ENCODE results near the gene KLF8. TPM values are rescaled to one million over a fixed set of nuclear protein-coding genes. Genes with fewer than 3 reads are reported as not detected.

The KLF8 gene
- total and polyA plus RNA-seq, 2 donors, result 0.71 to 4.8 TPM

DNA sequence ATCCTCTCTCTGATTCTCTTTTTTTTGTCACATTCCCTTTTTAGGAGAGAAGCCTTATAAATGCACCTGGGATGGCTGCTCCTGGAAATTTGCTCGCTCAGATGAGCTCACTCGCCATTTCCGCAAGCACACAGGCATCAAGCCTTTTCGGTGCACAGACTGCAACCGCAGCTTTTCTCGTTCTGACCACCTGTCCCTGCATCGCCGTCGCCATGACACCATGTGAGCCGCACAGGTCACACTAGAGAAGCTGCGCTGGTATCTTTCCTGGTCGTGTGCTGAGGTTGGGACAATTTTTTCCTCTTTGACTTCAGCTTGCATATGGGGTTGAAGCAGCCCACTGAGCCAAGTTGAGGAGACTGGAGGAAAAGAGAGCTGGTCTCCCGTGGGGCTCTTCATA lies 52.1 kb downstream of the KLF8 start:
- H3K9me3 ChIP-seq (ENCODE audit: control insufficient read depth in 2 of 2, insufficient read depth in 1 of 2, low read length in 1 of 2), result no peaks in the 10 kb centered on the region
- WGBS, result 97% methylated on average over 13 of the region's 13 CpGs
- H3K36me3 ChIP-seq (ENCODE audit: control insufficient read depth in 2 of 2, insufficient read depth in 2 of 2, low read length in 1 of 2), result no peaks in the 10 kb centered on the region
- H3K27ac ChIP-seq (ENCODE audit: low read depth in 1 of 2, low read length in 1 of 2), result no peak overlapping the region
- DNase-seq (ENCODE audit: low read depth in 6 of 9, low spot score in 9 of 9), result no peak
- H3K27me3 ChIP-seq (ENCODE audit: control insufficient read depth in 2 of 2, insufficient read depth in 1 of 2, low read length in 1 of 2), result no peaks in the 10 kb centered on the region
- H3K4me3 ChIP-seq (ENCODE audit: low read length in 2 of 2), result no peak overlapping the region
- no peaks in the 10 kb centered on the region for H3K4me1 ChIP-seq (ENCODE audit: control insufficient read depth in 2 of 2, insufficient read depth in 2 of 2, low read length in 2 of 2)

DNA sequence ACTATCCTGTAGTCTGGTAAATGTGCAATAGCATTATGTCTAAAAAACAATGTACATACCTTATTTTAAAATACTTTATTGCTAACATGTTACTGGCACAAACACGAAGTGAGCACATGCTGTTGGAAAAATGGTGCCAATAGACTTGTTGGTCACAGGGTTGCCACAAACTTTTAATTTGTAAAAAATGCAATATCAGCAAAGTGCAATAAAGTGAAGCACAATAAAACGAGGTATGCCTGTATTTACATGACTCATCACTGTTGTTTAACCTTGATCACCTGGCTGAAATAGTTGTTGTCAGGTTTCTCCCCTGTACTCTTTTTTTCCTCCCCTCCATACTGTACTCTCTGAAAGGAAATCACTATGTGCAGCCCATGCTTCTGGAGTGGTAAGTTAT lies 56.5 kb downstream of the KLF8 start:
- Histone ChIP-seq H3K36me3 (ENCODE audit: control insufficient read depth in 2 of 2, insufficient read depth in 2 of 2, low read length in 1 of 2) (no peaks in the 10 kb centered on the region), H3K4me1 (ENCODE audit: control insufficient read depth in 2 of 2, insufficient read depth in 2 of 2, low read length in 2 of 2) (no peaks in the 10 kb centered on the region), H3K9me3 (ENCODE audit: control insufficient read depth in 2 of 2, insufficient read depth in 1 of 2, low read length in 1 of 2) (no peaks in the 10 kb centered on the region), H3K27me3 (ENCODE audit: control insufficient read depth in 2 of 2, insufficient read depth in 1 of 2, low read length in 1 of 2) (no peaks in the 10 kb centered on the region), H3K27ac (ENCODE audit: low read depth in 1 of 2, low read length in 1 of 2) (no peak overlapping the region), H3K4me3 (ENCODE audit: low read length in 2 of 2) (no peak overlapping the region)
- 93% methylated on average over 2 of the region's 2 CpGs for WGBS
- DNase-seq (ENCODE audit: low read depth in 6 of 9, low spot score in 9 of 9), result no peak

DNA sequence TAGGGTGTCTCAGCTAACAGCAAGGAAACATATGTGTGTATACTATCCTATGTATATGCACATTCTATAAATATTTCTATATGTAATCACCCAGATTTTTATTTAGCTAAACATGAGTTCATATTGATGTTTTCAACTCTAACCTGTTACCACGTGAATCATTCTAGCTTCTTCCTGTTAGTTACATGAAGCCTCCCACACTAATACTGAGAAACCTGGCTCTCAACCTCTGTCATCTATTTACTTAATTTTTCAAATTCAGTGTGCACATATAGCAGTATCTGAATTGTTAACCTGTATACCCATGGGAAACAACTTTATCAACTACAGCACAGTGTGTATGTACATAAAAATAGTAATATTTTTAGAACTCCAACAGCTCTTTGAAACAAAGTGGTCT lies 57.3 kb downstream of the KLF8 start:
- no peaks in the 10 kb centered on the region for H3K36me3 ChIP-seq (ENCODE audit: control insufficient read depth in 2 of 2, insufficient read depth in 2 of 2, low read length in 1 of 2)
- H3K4me1 ChIP-seq (ENCODE audit: control insufficient read depth in 2 of 2, insufficient read depth in 2 of 2, low read length in 2 of 2), result no peaks in the 10 kb centered on the region
- H3K4me3 ChIP-seq (ENCODE audit: low read length in 2 of 2), result no peak overlapping the region
- 92% methylated on average over 1 of the region's 1 CpG for WGBS
- no peak for DNase-seq (ENCODE audit: low read depth in 6 of 9, low spot score in 9 of 9)
- no peaks in the 10 kb centered on the region for H3K9me3 ChIP-seq (ENCODE audit: control insufficient read depth in 2 of 2, insufficient read depth in 1 of 2, low read length in 1 of 2)
- no peak overlapping the region for H3K27ac ChIP-seq (ENCODE audit: low read depth in 1 of 2, low read length in 1 of 2)
- H3K27me3 ChIP-seq (ENCODE audit: control insufficient read depth in 2 of 2, insufficient read depth in 1 of 2, low read length in 1 of 2), result no peaks in the 10 kb centered on the region

DNA sequence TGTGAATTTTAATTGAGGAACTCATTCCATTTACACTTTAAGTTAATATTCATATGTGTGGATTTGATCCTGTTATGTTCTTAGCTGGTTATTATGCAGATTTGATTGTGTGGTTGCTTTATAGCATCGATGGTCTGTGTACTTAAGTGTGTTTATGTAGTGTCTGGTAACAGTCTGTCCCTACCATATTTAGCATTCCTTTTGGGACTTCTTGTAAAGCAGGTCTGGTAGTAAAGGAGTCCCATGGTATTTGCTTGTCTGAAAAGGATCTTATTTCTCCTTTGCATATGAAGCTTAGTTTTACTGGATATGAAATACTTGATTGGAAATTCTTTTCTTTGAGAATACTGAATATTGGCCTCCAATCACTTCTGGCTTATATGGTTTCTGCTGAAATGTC lies 76.6 kb downstream of the KLF8 start:
- no peaks in the 10 kb centered on the region for H3K9me3 ChIP-seq (ENCODE audit: control insufficient read depth in 2 of 2, insufficient read depth in 1 of 2, low read length in 1 of 2)
- 85% methylated on average over 1 of the region's 1 CpG for WGBS
- H3K27me3 ChIP-seq (ENCODE audit: control insufficient read depth in 2 of 2, insufficient read depth in 1 of 2, low read length in 1 of 2), result no peaks in the 10 kb centered on the region

DNA sequence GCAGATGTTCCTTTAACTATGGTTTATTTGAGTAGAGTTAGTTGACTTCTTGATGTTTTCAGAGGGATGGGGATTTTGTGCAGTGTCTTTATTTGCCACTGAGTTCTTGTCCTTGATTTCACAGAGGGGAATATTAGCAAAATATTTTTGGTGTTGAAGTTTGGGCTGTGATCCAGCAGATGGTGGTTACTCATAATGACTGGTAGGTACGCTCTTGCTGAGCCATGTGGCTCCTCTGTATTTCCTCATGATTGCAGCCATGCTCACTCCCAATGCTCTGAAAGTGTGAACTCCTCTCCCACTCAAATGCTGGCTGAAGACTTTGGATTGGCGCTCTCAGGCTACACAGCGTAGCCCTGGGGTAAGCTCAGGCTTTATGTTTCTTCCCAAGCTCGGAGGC lies 77.7 kb downstream of the KLF8 start:
- no peak overlapping the region for H3K4me3 ChIP-seq (ENCODE audit: low read length in 2 of 2)
- no peaks in the 10 kb centered on the region for H3K4me1 ChIP-seq (ENCODE audit: control insufficient read depth in 2 of 2, insufficient read depth in 2 of 2, low read length in 2 of 2)
- H3K27ac ChIP-seq (ENCODE audit: low read depth in 1 of 2, low read length in 1 of 2), result no peak overlapping the region
- WGBS, result 94% methylated on average over 4 of the region's 4 CpGs
- H3K9me3 ChIP-seq (ENCODE audit: control insufficient read depth in 2 of 2, insufficient read depth in 1 of 2, low read length in 1 of 2), result no peaks in the 10 kb centered on the region
- no peak for DNase-seq (ENCODE audit: low read depth in 6 of 9, low spot score in 9 of 9)
- no peaks in the 10 kb centered on the region for H3K27me3 ChIP-seq (ENCODE audit: control insufficient read depth in 2 of 2, insufficient read depth in 1 of 2, low read length in 1 of 2)
- no peaks in the 10 kb centered on the region for H3K36me3 ChIP-seq (ENCODE audit: control insufficient read depth in 2 of 2, insufficient read depth in 2 of 2, low read length in 1 of 2)

More for the DNA sequence above, 76.6 kb downstream of the KLF8 start:
- Histone ChIP-seq H3K36me3 (ENCODE audit: control insufficient read depth in 2 of 2, insufficient read depth in 2 of 2, low read length in 1 of 2) (no peaks in the 10 kb centered on the region), H3K4me3 (ENCODE audit: low read length in 2 of 2) (no peak overlapping the region), H3K4me1 (ENCODE audit: control insufficient read depth in 2 of 2, insufficient read depth in 2 of 2, low read length in 2 of 2) (no peaks in the 10 kb centered on the region), H3K27ac (ENCODE audit: low read depth in 1 of 2, low read length in 1 of 2) (no peak overlapping the region)
- DNase-seq (ENCODE audit: low read depth in 6 of 9, low spot score in 9 of 9), result no peak

DNA sequence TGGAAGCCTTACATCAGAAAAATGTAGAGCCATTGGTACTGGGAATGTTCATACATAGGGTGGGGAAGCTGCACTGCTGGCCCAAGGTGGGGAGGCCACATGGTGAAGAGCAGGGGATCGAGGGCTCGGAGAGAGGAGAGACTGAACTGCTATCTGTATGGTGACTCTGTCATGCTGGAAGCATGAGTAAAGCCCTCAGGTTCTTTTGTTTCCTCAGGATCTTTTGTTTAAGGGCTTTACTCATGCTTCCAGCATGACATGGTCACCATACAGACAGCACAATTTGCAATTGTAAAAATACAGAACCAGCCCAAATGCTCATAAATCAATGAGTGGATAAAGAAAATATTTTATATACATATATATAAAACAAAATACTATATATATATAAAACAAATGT lies 78.4 kb downstream of the KLF8 start:
- Histone ChIP-seq H3K9me3 (ENCODE audit: control insufficient read depth in 2 of 2, insufficient read depth in 1 of 2, low read length in 1 of 2) (no peaks in the 10 kb centered on the region), H3K27ac (ENCODE audit: low read depth in 1 of 2, low read length in 1 of 2) (no peak overlapping the region), H3K4me1 (ENCODE audit: control insufficient read depth in 2 of 2, insufficient read depth in 2 of 2, low read length in 2 of 2) (no peaks in the 10 kb centered on the region), H3K4me3 (ENCODE audit: low read length in 2 of 2) (no peak overlapping the region), H3K36me3 (ENCODE audit: control insufficient read depth in 2 of 2, insufficient read depth in 2 of 2, low read length in 1 of 2) (no peaks in the 10 kb centered on the region), H3K27me3 (ENCODE audit: control insufficient read depth in 2 of 2, insufficient read depth in 1 of 2, low read length in 1 of 2) (no peaks in the 10 kb centered on the region)
- WGBS, result 98% methylated on average over 2 of the region's 2 CpGs
- DNase-seq (ENCODE audit: low read depth in 6 of 9, low spot score in 9 of 9), result no peak

DNA sequence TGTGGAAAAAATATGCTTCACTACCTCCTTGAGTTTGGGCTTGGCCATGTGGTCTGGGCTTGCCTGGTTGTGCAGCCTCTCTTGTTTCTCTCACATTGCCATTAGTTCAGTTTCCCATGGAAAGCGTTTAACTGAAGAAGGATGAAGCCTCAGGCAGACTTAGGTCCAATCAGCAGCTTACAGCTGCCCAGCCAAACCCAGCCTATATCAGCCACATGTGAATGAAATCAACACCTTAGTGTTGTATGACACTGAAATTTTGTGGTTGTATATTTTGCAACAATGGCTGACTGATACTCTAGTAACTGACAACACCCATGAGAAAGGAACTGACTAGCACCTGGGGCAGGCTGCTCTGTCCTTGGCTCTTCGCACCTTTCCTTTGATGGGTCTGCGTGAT lies 81.2 kb downstream of the KLF8 start:
- 97% methylated on average over 3 of the region's 3 CpGs for WGBS
- H3K4me3 ChIP-seq (ENCODE audit: low read length in 2 of 2), result no peak overlapping the region
- H3K27ac ChIP-seq (ENCODE audit: low read depth in 1 of 2, low read length in 1 of 2), result no peak overlapping the region
- H3K9me3 ChIP-seq (ENCODE audit: control insufficient read depth in 2 of 2, insufficient read depth in 1 of 2, low read length in 1 of 2), result peaks cover 0 to 7% of the 10 kb centered on the region in 2 donors
- no peaks in the 10 kb centered on the region for H3K4me1 ChIP-seq (ENCODE audit: control insufficient read depth in 2 of 2, insufficient read depth in 2 of 2, low read length in 2 of 2)
- H3K36me3 ChIP-seq (ENCODE audit: control insufficient read depth in 2 of 2, insufficient read depth in 2 of 2, low read length in 1 of 2), result no peaks in the 10 kb centered on the region
- H3K27me3 ChIP-seq (ENCODE audit: control insufficient read depth in 2 of 2, insufficient read depth in 1 of 2, low read length in 1 of 2), result no peaks in the 10 kb centered on the region
- DNase-seq (ENCODE audit: low read depth in 6 of 9, low spot score in 9 of 9), result no peak

DNA sequence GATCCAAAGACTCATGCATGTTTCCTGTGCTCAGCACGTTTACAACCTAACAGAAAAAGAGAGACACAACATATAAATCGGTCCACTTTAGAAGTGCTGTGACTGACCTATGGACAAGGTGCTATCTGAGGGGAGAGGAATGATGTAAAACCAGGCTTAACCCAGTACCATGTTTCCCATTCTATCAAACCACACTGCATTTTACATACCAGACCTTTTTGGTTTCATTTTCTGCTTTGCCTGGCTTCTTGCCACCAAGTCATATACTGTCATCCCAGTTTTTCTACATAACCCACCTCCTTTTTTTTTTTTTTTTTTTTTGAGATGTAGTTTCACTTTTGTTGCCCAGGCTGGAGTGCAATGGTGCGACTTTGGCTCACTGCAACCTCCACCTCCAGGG lies 82.2 kb downstream of the KLF8 start:
- H3K36me3 ChIP-seq (ENCODE audit: control insufficient read depth in 2 of 2, insufficient read depth in 2 of 2, low read length in 1 of 2), result no peaks in the 10 kb centered on the region
- no peaks in the 10 kb centered on the region for H3K27me3 ChIP-seq (ENCODE audit: control insufficient read depth in 2 of 2, insufficient read depth in 1 of 2, low read length in 1 of 2)
- DNase-seq (ENCODE audit: low read depth in 6 of 9, low spot score in 9 of 9), result no peak
- peaks cover 0 to 16% of the 10 kb centered on the region in 2 donors for H3K9me3 ChIP-seq (ENCODE audit: control insufficient read depth in 2 of 2, insufficient read depth in 1 of 2, low read length in 1 of 2)
- H3K4me1 ChIP-seq (ENCODE audit: control insufficient read depth in 2 of 2, insufficient read depth in 2 of 2, low read length in 2 of 2), result no peaks in the 10 kb centered on the region
- no peak overlapping the region for H3K27ac ChIP-seq (ENCODE audit: low read depth in 1 of 2, low read length in 1 of 2)
- no peak overlapping the region for H3K4me3 ChIP-seq (ENCODE audit: low read length in 2 of 2)
- 13% methylated on average over 3 of the region's 3 CpGs for WGBS

DNA sequence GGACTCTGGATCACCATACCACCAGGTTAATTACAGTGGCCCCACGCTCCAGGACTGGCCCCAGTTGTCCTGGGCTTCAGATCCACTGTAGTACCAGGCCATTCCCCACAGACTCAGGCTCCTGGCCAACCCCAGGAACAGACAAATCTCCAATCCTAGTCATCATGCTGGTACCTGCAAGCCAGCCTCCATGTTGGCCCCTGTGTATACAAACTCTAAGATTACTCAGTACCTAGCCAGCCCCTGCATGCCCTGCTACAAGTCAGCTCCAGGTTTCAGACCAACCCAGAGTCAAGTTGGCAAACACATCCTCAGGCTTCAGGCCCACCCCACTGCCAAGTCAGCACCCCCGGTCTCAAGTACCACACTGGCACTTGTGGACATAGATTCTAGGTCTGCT lies 85.9 kb downstream of the KLF8 start:
- WGBS, result 94% methylated on average over 2 of the region's 2 CpGs
- Histone ChIP-seq H3K27ac (ENCODE audit: low read depth in 1 of 2, low read length in 1 of 2) (no peak overlapping the region), H3K27me3 (ENCODE audit: control insufficient read depth in 2 of 2, insufficient read depth in 1 of 2, low read length in 1 of 2) (no peaks in the 10 kb centered on the region), H3K9me3 (ENCODE audit: control insufficient read depth in 2 of 2, insufficient read depth in 1 of 2, low read length in 1 of 2) (peaks cover 0 to 19% of the 10 kb centered on the region in 2 donors), H3K36me3 (ENCODE audit: control insufficient read depth in 2 of 2, insufficient read depth in 2 of 2, low read length in 1 of 2) (no peaks in the 10 kb centered on the region), H3K4me1 (ENCODE audit: control insufficient read depth in 2 of 2, insufficient read depth in 2 of 2, low read length in 2 of 2) (no peaks in the 10 kb centered on the region), H3K4me3 (ENCODE audit: low read length in 2 of 2) (no peak overlapping the region)
- DNase-seq (ENCODE audit: low read depth in 6 of 9, low spot score in 9 of 9), result no peak

DNA sequence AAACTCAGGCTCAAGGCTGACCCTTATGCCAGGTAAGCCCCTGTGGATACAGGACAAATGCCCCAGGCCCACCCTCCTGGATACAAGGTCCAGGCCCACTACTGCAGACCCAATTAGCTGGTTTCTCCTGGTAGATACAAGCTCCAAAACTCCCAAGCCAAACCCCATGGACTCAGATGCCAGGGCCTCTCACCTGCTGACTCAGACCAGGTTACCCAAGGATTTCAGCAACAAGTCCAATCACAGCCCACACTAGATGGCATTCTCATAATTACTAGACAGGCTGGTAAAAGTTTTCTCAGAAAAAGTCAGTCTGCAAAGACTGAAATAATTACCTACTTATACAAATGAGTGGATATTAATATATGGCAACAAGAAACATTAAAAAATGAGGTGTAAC lies 87.0 kb downstream of the KLF8 start:
- Histone ChIP-seq H3K27me3 (ENCODE audit: control insufficient read depth in 2 of 2, insufficient read depth in 1 of 2, low read length in 1 of 2) (no peaks in the 10 kb centered on the region), H3K4me3 (ENCODE audit: low read length in 2 of 2) (no peak overlapping the region), H3K4me1 (ENCODE audit: control insufficient read depth in 2 of 2, insufficient read depth in 2 of 2, low read length in 2 of 2) (no peaks in the 10 kb centered on the region), H3K9me3 (ENCODE audit: control insufficient read depth in 2 of 2, insufficient read depth in 1 of 2, low read length in 1 of 2) (peaks cover 0 to 19% of the 10 kb centered on the region in 2 donors), H3K36me3 (ENCODE audit: control insufficient read depth in 2 of 2, insufficient read depth in 2 of 2, low read length in 1 of 2) (no peaks in the 10 kb centered on the region), H3K27ac (ENCODE audit: low read depth in 1 of 2, low read length in 1 of 2) (no peak overlapping the region)
- no peak for DNase-seq (ENCODE audit: low read depth in 6 of 9, low spot score in 9 of 9)

Data from thymus (tissue), 11 donors.